GM19324 (cell line): ENCODE measurements around the gene HNRNPF.

ENCODE experiments used
- ATAC-seq: cut with Tn5 transposase; IDR thresholded peaks from one replicate; pipeline ENCODE4 v1.9.1; 2021; ENCODE audit warnings: mild to moderate bottlenecking, moderate library complexity; ENCODE audit not compliant: unreplicated experiment, low FRiP score

The HNRNPF gene

DNA sequence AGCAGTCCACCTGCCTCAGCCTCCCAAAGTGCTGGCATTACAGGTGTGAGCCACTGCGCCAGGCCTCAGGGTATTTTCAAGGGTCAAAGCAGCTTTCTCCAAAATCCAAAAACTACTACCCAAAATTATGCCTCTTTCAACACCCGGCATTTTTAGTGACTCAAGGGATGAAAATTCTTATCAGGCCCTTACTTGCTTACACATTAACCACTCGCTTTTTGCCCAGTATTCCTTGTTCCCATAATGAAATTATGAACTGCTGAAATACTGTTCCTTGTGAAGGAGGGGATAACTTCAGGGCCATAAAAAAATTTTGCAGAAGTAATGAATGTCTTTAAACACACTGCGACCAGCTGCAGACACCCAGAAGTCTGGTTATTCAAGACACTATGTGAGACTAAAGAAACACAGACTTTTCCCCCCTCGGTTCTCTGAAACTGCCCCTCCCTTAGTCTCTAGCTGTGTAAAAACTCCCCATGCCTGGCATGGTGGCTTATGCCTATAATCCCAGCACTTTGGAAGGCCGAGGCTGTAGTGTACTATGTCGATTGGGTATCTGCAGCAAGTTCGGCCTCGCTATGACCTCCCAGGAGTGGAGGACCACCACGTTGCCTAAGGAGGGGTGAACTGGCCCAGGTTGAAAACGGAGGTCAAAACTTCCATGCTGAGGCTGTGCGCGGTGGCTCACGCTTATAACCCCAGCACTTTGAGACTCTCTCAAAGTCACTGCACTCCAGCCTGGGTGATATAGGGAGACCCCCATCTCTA lies 25.6 kb downstream of the HNRNPF start:
- ATAC-seq, result no peak

- ATAC-seq, result no peak
These were observed 28.3 kb downstream of the HNRNPF start for GRCh38 chr10:43380610-43381222.

- no peak for ATAC-seq
These were observed 31.5 kb downstream of the HNRNPF start for GRCh38 chr10:43377424-43377883.

- ATAC-seq, result no peak
These were observed 32.1 kb downstream of the HNRNPF start for GRCh38 chr10:43376828-43377423.

DNA sequence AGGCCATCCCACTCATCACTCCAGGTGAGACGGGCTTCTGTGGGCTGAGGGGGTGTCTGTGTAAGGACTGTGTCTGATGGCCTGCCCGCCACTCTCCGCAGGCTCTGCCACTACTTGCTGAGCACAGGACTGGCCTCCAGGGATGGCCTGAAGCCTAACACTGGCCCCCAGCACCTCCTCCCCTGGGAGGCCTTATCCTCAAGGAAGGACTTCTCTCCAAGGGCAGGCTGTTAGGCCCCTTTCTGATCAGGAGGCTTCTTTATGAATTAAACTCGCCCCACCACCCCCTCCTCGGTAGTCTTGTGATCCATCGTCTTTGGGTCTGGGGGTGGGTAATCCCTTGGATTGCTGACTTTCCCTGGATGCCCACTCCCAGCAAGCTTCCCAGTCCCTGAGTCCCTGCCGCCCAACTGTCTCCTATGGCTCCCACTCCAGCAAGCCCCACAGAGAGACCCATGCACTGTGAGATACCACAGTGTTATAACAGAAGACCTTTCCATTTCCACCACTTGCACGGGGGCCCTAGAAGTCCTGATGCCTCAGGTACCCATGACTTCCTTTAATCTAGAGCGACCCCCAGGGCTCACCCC lies 32.8 kb downstream of the HNRNPF start:
- no peak for ATAC-seq

DNA sequence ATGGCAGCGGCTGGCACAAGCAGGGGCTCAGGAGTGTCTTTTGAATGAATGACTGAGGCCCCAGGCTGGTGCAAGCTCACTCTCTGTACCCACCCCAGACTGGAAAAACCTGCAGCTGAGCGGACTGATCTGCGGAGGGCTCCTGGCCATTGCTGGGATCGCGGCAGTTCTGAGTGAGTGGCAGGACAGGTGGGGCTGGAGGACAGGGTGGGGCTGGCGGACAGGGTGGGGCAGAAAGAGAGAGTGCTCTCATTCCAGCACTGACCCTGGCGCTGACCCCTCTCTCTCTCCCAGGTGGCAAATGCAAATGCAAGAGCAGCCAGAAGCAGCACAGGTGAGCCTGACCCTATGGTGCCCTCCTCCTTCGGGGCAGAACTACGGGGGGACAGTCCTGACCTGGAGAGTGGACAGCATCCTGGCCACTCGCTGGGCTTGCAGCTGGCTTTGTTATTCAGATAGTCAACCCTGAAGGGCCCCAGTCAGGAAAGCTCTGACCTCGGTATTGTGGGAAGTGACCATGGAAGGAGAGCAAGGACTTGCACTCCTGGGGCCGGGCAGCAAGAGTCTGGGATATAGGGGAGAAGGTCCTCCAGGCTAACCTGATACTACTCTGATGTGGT lies 33.5 kb downstream of the HNRNPF start:
- no peak for ATAC-seq

- no peak for ATAC-seq
These were observed 34.8 kb downstream of the HNRNPF start for GRCh38 chr10:43374194-43374593.

DNA sequence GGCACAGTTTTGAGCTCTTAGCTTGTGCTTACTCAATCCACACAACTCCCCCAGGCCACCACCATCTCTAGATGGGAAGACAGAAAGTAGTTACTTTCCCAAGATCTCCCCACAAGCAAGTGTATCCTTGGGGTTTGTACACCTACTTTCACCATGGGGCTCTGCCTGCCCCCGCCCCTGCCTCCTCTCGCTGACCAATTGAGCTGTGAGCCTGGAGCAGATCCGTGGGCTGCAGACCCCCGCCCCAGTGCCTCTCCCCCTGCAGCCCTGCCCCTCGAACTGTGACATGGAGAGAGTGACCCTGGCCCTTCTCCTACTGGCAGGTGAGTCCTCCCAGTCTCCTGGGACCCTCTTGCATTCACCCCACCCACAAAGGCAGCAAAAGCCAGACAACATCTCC lies 35.5 kb downstream of the HNRNPF start:
- no peak for ATAC-seq

- no peak for ATAC-seq
These were observed 36.1 kb downstream of the HNRNPF start for GRCh38 chr10:43372765-43373361.

DNA sequence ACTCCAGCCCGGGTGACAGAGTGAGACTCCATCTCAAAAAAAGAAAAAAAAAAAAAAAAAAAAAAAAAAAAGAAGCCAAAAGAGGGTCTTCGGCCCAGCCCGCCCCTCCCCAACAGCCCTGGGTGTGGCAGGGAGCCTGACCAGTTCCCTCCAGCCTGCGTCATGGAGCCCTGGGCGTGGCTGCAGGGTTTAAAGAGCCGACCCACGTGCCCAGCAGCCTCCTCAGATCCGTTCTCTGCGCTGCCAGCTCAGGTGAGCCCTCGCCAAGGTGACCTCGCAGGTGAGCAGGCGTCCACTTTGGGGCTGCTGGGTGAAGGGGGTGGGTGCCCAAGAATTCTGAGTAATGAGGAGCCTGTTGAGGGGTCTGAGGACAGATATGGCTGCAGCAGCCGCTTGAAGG lies 37.6 kb downstream of the HNRNPF start, which contains the start of gene FXYD4:
Gene FXYD4 (plus strand): TSS at position 219 of the 400 bp plus-strand sequence. CDS start 2,111 bp downstream, outside the sequence.
- ATAC-seq, result no peak

GRCh38 chr10:43370671-43371215 lies 38.2 kb downstream of the HNRNPF start:
- ATAC-seq, result no peak

DNA sequence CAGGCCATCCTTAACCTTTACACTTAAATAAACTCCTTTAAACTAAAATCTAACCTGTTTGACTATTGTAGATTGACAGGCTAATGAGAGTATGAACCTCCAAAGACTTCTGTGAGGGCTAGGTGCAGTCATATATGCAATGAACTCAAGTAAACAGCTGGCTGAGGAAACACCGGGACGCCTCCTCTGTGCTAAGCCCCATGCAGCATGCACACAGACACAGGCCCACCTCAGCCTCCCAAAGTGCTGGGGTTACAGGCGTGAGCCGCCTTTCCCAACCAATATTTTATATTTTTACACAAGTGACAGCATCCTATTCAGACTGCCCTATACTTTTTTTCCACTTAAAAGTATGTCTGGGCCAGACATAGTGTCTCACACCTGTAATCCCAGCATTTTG lies 39.1 kb downstream of the HNRNPF start:
- no peak for ATAC-seq

DNA sequence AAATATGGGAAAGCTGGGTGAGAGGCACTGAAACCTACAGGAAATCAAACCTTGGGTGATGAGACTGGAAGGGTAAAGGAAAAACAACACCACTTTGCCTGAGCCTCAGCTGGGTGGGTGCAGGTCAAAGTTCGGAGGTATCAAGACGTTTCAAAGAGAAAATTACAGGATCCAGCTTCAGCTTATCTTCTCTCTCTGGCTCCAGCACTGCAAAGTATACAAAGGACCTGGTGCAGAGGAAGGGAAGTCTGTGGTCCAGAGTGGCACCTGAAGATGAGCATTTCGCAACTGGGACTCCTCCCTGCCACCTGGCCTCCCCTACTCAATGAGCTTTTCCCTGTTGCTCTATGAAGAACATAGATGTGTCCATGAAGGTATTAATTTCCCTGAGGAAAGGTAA lies 44.0 kb downstream of the HNRNPF start:
- ATAC-seq, result no peak

GRCh38 chr10:43362191-43362839 lies 46.7 kb downstream of the HNRNPF start:
- peak; percentile 99 for ATAC-seq

DNA sequence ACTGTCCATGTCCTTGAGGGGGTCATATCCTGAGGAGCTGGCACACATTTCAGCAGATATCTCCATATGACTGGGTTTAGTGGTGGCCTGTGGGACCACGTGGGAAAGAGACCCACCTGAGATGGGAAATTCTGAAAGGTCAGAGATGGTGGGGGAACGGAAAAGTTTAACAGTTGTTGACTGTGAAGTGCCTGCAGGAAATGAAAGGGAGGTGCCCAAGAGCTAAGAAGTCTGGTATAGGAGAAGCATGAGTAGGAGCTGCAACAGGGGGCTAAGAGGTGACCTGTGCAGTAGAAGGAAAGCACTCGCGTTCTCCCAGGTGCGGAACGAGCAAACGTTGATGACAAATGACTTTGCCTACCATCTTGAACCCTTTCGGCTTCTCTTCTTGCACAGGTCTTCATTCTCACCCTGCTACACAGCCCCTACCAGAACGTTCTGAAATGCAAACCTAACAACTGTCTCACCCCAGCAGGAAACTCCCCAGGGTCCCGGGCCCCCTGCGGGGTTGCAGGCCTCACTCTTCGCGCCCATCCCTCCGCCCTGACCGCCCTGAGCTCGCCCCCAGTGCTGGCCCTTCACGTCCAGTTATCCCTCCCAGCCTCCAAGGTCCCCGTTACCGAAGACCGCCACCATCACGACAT lies 47.3 kb downstream of the HNRNPF start:
- ATAC-seq, result no peak

DNA sequence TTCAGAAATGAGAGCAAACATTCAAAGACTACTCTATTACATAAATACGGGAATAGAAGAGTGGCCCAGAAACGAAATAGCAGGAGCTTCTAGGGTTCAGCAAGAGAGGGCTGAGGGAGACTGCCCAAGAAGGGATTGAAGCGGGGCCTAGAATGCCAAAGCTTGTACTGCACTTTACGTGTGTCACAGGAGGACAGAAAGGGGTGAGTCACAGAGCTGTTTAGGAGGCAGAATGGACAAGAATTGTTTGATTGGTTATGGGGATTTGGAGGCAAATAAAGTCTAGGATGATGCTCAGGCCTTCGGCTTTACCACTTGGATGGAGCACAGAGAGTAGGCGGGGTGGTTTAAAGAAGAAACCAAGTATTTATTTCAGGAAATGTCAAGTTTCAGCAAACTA lies 48.9 kb downstream of the HNRNPF start:
- no peak for ATAC-seq

- no peak for ATAC-seq
These were observed 53.1 kb downstream of the HNRNPF start for GRCh38 chr10:43355749-43356371.

- no peak for ATAC-seq
These were observed 54.1 kb downstream of the HNRNPF start for GRCh38 chr10:43354879-43355380.

DNA sequence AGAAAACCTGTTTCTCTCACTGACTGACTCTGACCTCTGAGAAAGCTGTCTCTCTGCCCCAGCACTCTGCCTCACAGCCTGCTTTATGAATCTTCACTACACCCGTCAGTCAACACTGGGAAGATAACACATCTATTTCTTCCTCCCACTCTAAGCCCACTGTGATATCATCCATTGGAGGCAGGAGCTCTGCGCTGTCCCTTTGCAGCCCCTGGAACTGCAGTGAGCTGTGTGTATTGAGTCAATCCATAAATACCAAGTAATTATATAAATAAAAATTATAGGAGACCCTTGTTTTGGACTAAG lies 54.7 kb downstream of the HNRNPF start:
- ATAC-seq, result no peak
